Measurements from ENCODE around the gene DNAJB9. TPM values are rescaled to one million over a fixed set of nuclear protein-coding genes. Genes with fewer than 3 reads are reported as not detected.
"Not testable (repeated sequence)": the region's sequence is repeated elsewhere in the genome, so short reads cannot be mapped to it uniquely, and the experiment has no call there.

Gene DNAJB9
- total RNA-seq, 1 donor: 39.9 TPM

GRCh38 chr7:108529341-108529740, 40.3 kb upstream of the DNAJB9 start:
- H3K4me3 ChIP-seq (ENCODE audit: low read depth, low read length): no peak overlapping the region
- no peak for DNase-seq (ENCODE audit: low read depth)
- TF ChIP-seq CTCF (IDR thresholded peaks at IDR 0.05; ENCODE audit: insufficient read depth, low read length): no peak

- no peak for DNase-seq (ENCODE audit: low read depth)
- TF ChIP-seq CTCF (IDR thresholded peaks at IDR 0.05; ENCODE audit: insufficient read depth, low read length): no peak
- no peak overlapping the region for H3K4me3 ChIP-seq (ENCODE audit: low read depth, low read length)
These were observed 36.0 kb upstream of the DNAJB9 start for GRCh38 chr7:108533712-108534111.

GRCh38 chr7:108535257-108535656, 34.4 kb upstream of the DNAJB9 start:
- no peak for TF ChIP-seq CTCF (IDR thresholded peaks at IDR 0.05; ENCODE audit: insufficient read depth, low read length)
- no peak for DNase-seq (ENCODE audit: low read depth)
- no peak overlapping the region for H3K4me3 ChIP-seq (ENCODE audit: low read depth, low read length)

- no peak for TF ChIP-seq CTCF (IDR thresholded peaks at IDR 0.05; ENCODE audit: insufficient read depth, low read length)
- H3K4me3 ChIP-seq (ENCODE audit: low read depth, low read length): no peak overlapping the region
- DNase-seq (ENCODE audit: low read depth): no peak
These were observed 33.9 kb upstream of the DNAJB9 start for GRCh38 chr7:108535744-108536143.

GRCh38 chr7:108537229-108537628, 32.4 kb upstream of the DNAJB9 start:
- DNase-seq (ENCODE audit: low read depth): no peak
- TF ChIP-seq CTCF (IDR thresholded peaks at IDR 0.05; ENCODE audit: insufficient read depth, low read length): no peak

GRCh38 chr7:108538236-108538635, 31.4 kb upstream of the DNAJB9 start:
- not testable (repeated sequence) for DNase-seq (ENCODE audit: low read depth); H3K4me3 ChIP-seq (ENCODE audit: low read depth, low read length)

More at GRCh38 chr7:108537229-108537628, 32.4 kb upstream of the DNAJB9 start:
- no peak overlapping the region for H3K4me3 ChIP-seq (ENCODE audit: low read depth, low read length)

- not testable (repeated sequence) for DNase-seq (ENCODE audit: low read depth); H3K4me3 ChIP-seq (ENCODE audit: low read depth, low read length)
These were observed 31.0 kb upstream of the DNAJB9 start for GRCh38 chr7:108538685-108539084.

- TF ChIP-seq CTCF (IDR thresholded peaks at IDR 0.05; ENCODE audit: insufficient read depth, low read length): no peak
- no peak overlapping the region for H3K4me3 ChIP-seq (ENCODE audit: low read depth, low read length)
- no peak for DNase-seq (ENCODE audit: low read depth)
These were observed 28.2 kb upstream of the DNAJB9 start for GRCh38 chr7:108541478-108541877.

- not testable (repeated sequence) for H3K4me3 ChIP-seq (ENCODE audit: low read depth, low read length); DNase-seq (ENCODE audit: low read depth)
These were observed 21.4 kb upstream of the DNAJB9 start for GRCh38 chr7:108548141-108548896.

GRCh38 chr7:108556665-108557064, 13.0 kb upstream of the DNAJB9 start:
- not testable (repeated sequence) for H3K4me3 ChIP-seq (ENCODE audit: low read depth, low read length); DNase-seq (ENCODE audit: low read depth)
